ENCODE data around the gene ASB10.

ASB10 gene

GRCh38 chr7:151210087-151210854, 23.2 kb upstream of the ASB10 start, which contains the start of gene H2BK1:
H2BK1 (minus strand) TSS chr7:151210488; CDS start chr7:151210318, 170 bp downstream.
- DNase-seq (ENCODE audit: low read depth), result no peak
- H3K4me3 ChIP-seq (ENCODE audit: low read depth, low read length), result no peak within 1 kb of the TSS
- no peak for TF ChIP-seq CTCF (IDR thresholded peaks at IDR 0.05; ENCODE audit: low read depth, low read length, missing control alignments)

- TF ChIP-seq CTCF (IDR thresholded peaks at IDR 0.05; ENCODE audit: low read depth, low read length, missing control alignments), result no peak
- no peak for DNase-seq (ENCODE audit: low read depth)
- no peak overlapping the region for H3K4me3 ChIP-seq (ENCODE audit: low read depth, low read length)
Measured at GRCh38 chr7:151209588-151209987, 22.5 kb upstream of the ASB10 start.

GRCh38 chr7:151208253-151208862, 21.3 kb upstream of the ASB10 start:
- no peak for TF ChIP-seq CTCF (IDR thresholded peaks at IDR 0.05; ENCODE audit: low read depth, low read length, missing control alignments)
- no peak overlapping the region for H3K4me3 ChIP-seq (ENCODE audit: low read depth, low read length)
- no peak for DNase-seq (ENCODE audit: low read depth)

- no peak overlapping the region for H3K4me3 ChIP-seq (ENCODE audit: low read depth, low read length)
Measured at GRCh38 chr7:151207804-151208203, 20.8 kb upstream of the ASB10 start.

GRCh38 chr7:151207315-151207714, 20.3 kb upstream of the ASB10 start:
- no peak overlapping the region for H3K4me3 ChIP-seq (ENCODE audit: low read depth, low read length)
- TF ChIP-seq CTCF (IDR thresholded peaks at IDR 0.05; ENCODE audit: low read depth, low read length, missing control alignments), result no peak
- DNase-seq (ENCODE audit: low read depth), result no peak

More at GRCh38 chr7:151207804-151208203, 20.8 kb upstream of the ASB10 start:
- TF ChIP-seq CTCF (IDR thresholded peaks at IDR 0.05; ENCODE audit: low read depth, low read length, missing control alignments), result no peak
- no peak for DNase-seq (ENCODE audit: low read depth)

GRCh38 chr7:151206914-151207313, 19.9 kb upstream of the ASB10 start:
- DNase-seq (ENCODE audit: low read depth), result no peak
- H3K4me3 ChIP-seq (ENCODE audit: low read depth, low read length), result no peak overlapping the region
- TF ChIP-seq CTCF (IDR thresholded peaks at IDR 0.05; ENCODE audit: low read depth, low read length, missing control alignments), result no peak
